ENCODE data around the gene VASH1. TPM values are rescaled to one million over a fixed set of nuclear protein-coding genes. Genes with fewer than 3 reads are reported as not detected.
"Not testable (repeated sequence)": the region's sequence is repeated elsewhere in the genome, so short reads cannot be mapped to it uniquely, and the experiment has no call there.

VASH1 gene
- total RNA-seq, 1 donor from 2014 or later, result 10.3 TPM

GRCh38 chr14:76729953-76730505, 31.2 kb upstream of the VASH1 start:
- Mint-ChIP-seq H3K9me3 (peaks cover 2% of the 10 kb centered on the region), H3K27me3 (ENCODE audit: insufficient read depth, low read depth) (peaks cover 6% of the 10 kb centered on the region), H3K4me1 (no peaks in the 10 kb centered on the region), H3K27ac (no peak overlapping the region), H3K4me3 (no peak overlapping the region), H3K36me3 (no peaks in the 10 kb centered on the region)
- no peak overlapping the region for H3K4me2 ChIP-seq
- H3K36me3 ChIP-seq, result no peaks in the 10 kb centered on the region
- TF ChIP-seq CTCF (IDR thresholded peaks at IDR 0.05) (no peak), EZH2phosphoT487 (IDR thresholded peaks at IDR 0.05) (no peak), EZH2 (IDR thresholded peaks at IDR 0.05) (no peak)
- DNase-seq (ENCODE audit: low spot score), result no peak
- no peaks in the 10 kb centered on the region for H4K20me1 ChIP-seq (ENCODE audit: low read depth)
- H3K27ac ChIP-seq, result no peak overlapping the region
- no peaks in the 10 kb centered on the region for H3K79me2 ChIP-seq (ENCODE audit: low read depth)
- H2AFZ ChIP-seq (replicated peaks), result no peak overlapping the region
- H3K9ac ChIP-seq, result no peak overlapping the region
- H3F3A ChIP-seq (ENCODE audit: low read depth), result no peaks in the 10 kb centered on the region
- no peaks in the 10 kb centered on the region for H3K4me1 ChIP-seq
- no peak overlapping the region for H3K4me3 ChIP-seq
- H3K27me3 ChIP-seq, result no peaks in the 10 kb centered on the region
- no peaks in the 10 kb centered on the region for H3K9me3 ChIP-seq (ENCODE audit: low read depth)

GRCh38 chr14:76734501-76734900, 26.8 kb upstream of the VASH1 start:
- H3K36me3 ChIP-seq; H3K4me2 ChIP-seq; H3K27me3 ChIP-seq; H3F3A ChIP-seq (ENCODE audit: low read depth); H3K27ac Mint-ChIP-seq; H3K4me1 Mint-ChIP-seq; H4K20me1 ChIP-seq (ENCODE audit: low read depth); H3K79me2 ChIP-seq (ENCODE audit: low read depth); H3K9ac ChIP-seq; H2AFZ ChIP-seq (replicated peaks); H3K4me1 ChIP-seq; H3K9me3 ChIP-seq (ENCODE audit: low read depth); H3K4me3 ChIP-seq; DNase-seq (ENCODE audit: low spot score); H3K27me3 Mint-ChIP-seq (ENCODE audit: insufficient read depth, low read depth); H3K36me3 Mint-ChIP-seq; H3K4me3 Mint-ChIP-seq; H3K9me3 Mint-ChIP-seq; H3K27ac ChIP-seq: not testable (repeated sequence)

- no peak overlapping the region for H3K27ac ChIP-seq
- no peaks in the 10 kb centered on the region for H3K36me3 ChIP-seq
- no peak overlapping the region for H3K4me3 ChIP-seq
- H3K9ac ChIP-seq, result no peak overlapping the region
- Mint-ChIP-seq H3K27me3 (ENCODE audit: insufficient read depth, low read depth) (peaks cover 2% of the 10 kb centered on the region), H3K27ac (no peak overlapping the region), H3K4me3 (no peak overlapping the region), H3K4me1 (no peaks in the 10 kb centered on the region), H3K9me3 (peaks cover 25% of the 10 kb centered on the region), H3K36me3 (no peaks in the 10 kb centered on the region)
- no peaks in the 10 kb centered on the region for H3K79me2 ChIP-seq (ENCODE audit: low read depth)
- no peak overlapping the region for H2AFZ ChIP-seq (replicated peaks)
- H3K4me1 ChIP-seq, result no peaks in the 10 kb centered on the region
- H4K20me1 ChIP-seq (ENCODE audit: low read depth), result no peaks in the 10 kb centered on the region
- no peaks in the 10 kb centered on the region for H3K9me3 ChIP-seq (ENCODE audit: low read depth)
- no peaks in the 10 kb centered on the region for H3K27me3 ChIP-seq
- no peak for TF ChIP-seq EZH2phosphoT487 (IDR thresholded peaks at IDR 0.05)
- no peak for TF ChIP-seq EZH2 (IDR thresholded peaks at IDR 0.05)
- no peak for TF ChIP-seq CTCF (IDR thresholded peaks at IDR 0.05)
- no peak for DNase-seq (ENCODE audit: low spot score)
- no peak overlapping the region for H3K4me2 ChIP-seq
- H3F3A ChIP-seq (ENCODE audit: low read depth), result no peaks in the 10 kb centered on the region
These were observed 24.8 kb upstream of the VASH1 start for GRCh38 chr14:76736514-76736913.

GRCh38 chr14:76741074-76741473, 20.2 kb upstream of the VASH1 start:
- no peak for DNase-seq (ENCODE audit: low spot score)
- no peaks in the 10 kb centered on the region for H3K27me3 ChIP-seq

More at GRCh38 chr14:76741074-76741473, 20.2 kb upstream of the VASH1 start:
- H3K9me3 Mint-ChIP-seq, result peaks cover 46% of the 10 kb centered on the region
- peaks cover 2% of the 10 kb centered on the region for H3K27me3 Mint-ChIP-seq (ENCODE audit: insufficient read depth, low read depth)
- H3K27ac Mint-ChIP-seq, result no peak overlapping the region
- Histone ChIP-seq H3K4me3 (no peak overlapping the region), H3K9me3 (ENCODE audit: low read depth) (no peaks in the 10 kb centered on the region), H3K27ac (no peak overlapping the region), H3K9ac (no peak overlapping the region), H3K4me2 (no peak overlapping the region), H3K4me1 (no peaks in the 10 kb centered on the region), H3K79me2 (ENCODE audit: low read depth) (no peaks in the 10 kb centered on the region), H2AFZ (replicated peaks) (no peak overlapping the region), H3F3A (ENCODE audit: low read depth) (no peaks in the 10 kb centered on the region), H3K36me3 (no peaks in the 10 kb centered on the region), H4K20me1 (ENCODE audit: low read depth) (no peaks in the 10 kb centered on the region)
- H3K4me3 Mint-ChIP-seq, result no peak overlapping the region
- peaks cover 7% of the 10 kb centered on the region for H3K36me3 Mint-ChIP-seq
- H3K4me1 Mint-ChIP-seq, result no peaks in the 10 kb centered on the region
- TF ChIP-seq EZH2 (IDR thresholded peaks at IDR 0.05) (no peak), EZH2phosphoT487 (IDR thresholded peaks at IDR 0.05) (no peak), CTCF (IDR thresholded peaks at IDR 0.05) (no peak)
